HEK293 (cell line): Measurements from ENCODE around the gene ERAS.
A peak's percentile ranks its signal among the peaks of the same experiment; 100 is the strongest.

Experiments used
- HIC1 ChIP-seq: fragments of 450-650 bp; formaldehyde crosslinking; IDR thresholded peaks from 2 replicates; pipeline ENCODE4 v1.5.1; 2016; ENCODE audit warnings: missing biosample characterization, missing genetic modification characterization
- INSM2 ChIP-seq: fragments of 450-650 bp; formaldehyde crosslinking; IDR thresholded peaks from 2 replicates; pipeline ENCODE4 v1.5.1; 2016; ENCODE audit warnings: missing biosample characterization, missing genetic modification characterization
- KLF1 ChIP-seq: fragments of 450-650 bp; formaldehyde crosslinking; IDR thresholded peaks from 2 replicates; pipeline ENCODE4 v1.5.1; 2016; ENCODE audit warnings: missing biosample characterization, missing genetic modification characterization
- KLF16 ChIP-seq: fragments of 450-650 bp; formaldehyde crosslinking; IDR thresholded peaks from 2 replicates; pipeline ENCODE4 v1.5.1; 2017; ENCODE audit warnings: missing biosample characterization, missing genetic modification characterization
- PRDM1 ChIP-seq: fragments of 450-650 bp; formaldehyde crosslinking; IDR thresholded peaks from 2 replicates; pipeline ENCODE4; 2016; ENCODE audit warnings: missing biosample characterization, missing genetic modification characterization
- PRDM6 ChIP-seq: fragments of 450-650 bp; formaldehyde crosslinking; IDR thresholded peaks from 2 replicates; pipeline ENCODE4 v1.5.1; 2017; ENCODE audit warnings: missing biosample characterization, missing genetic modification characterization
- TRIM28 ChIP-seq: IDR thresholded peaks from 2 replicates; pipeline ENCODE4 v1.6.1; 2011; ENCODE audit warnings: low read length, control low read depth, borderline replicate concordance
- YY1 ChIP-seq: fragments of 450-650 bp; formaldehyde crosslinking; IDR thresholded peaks from 2 replicates; pipeline ENCODE4 v1.5.1; 2018; ENCODE audit warnings: missing biosample characterization, missing genetic modification characterization
- ZBTB26 ChIP-seq: fragments of 450-650 bp; formaldehyde crosslinking; optimal IDR thresholded peaks from 2 replicates; pipeline ENCODE3; 2016; ENCODE audit warnings: missing biosample characterization, mild to moderate bottlenecking, missing genetic modification characterization
- ZBTB6 ChIP-seq: fragments of 450-650 bp; formaldehyde crosslinking; IDR thresholded peaks from 2 replicates; pipeline ENCODE4 v1.5.1; 2017; ENCODE audit warnings: missing biosample characterization, missing genetic modification characterization
- ZBTB7A ChIP-seq: fragments of 450-650 bp; formaldehyde crosslinking; IDR thresholded peaks from 2 replicates; pipeline ENCODE4 v1.5.1; 2016; ENCODE audit warnings: low read depth, missing biosample characterization, missing genetic modification characterization
- ZNF214 ChIP-seq: fragments of 450-650 bp; formaldehyde crosslinking; IDR thresholded peaks from 2 replicates; pipeline ENCODE4 v1.5.1; 2017; ENCODE audit warnings: missing biosample characterization, mild to moderate bottlenecking, missing genetic modification characterization, borderline replicate concordance
- ZNF23 ChIP-seq: fragments of 450-650 bp; formaldehyde crosslinking; IDR thresholded peaks from 2 replicates; pipeline ENCODE4 v1.5.1; 2016; ENCODE audit warnings: missing biosample characterization, missing genetic modification characterization, borderline replicate concordance
- ZNF354C ChIP-seq: fragments of 450-650 bp; formaldehyde crosslinking; IDR thresholded peaks from 2 replicates; pipeline ENCODE4 v1.5.1; 2016; ENCODE audit warnings: missing biosample characterization, missing genetic modification characterization, low read depth, borderline replicate concordance
- ZNF558 ChIP-seq: fragments of 450-650 bp; formaldehyde crosslinking; IDR thresholded peaks from 2 replicates; pipeline ENCODE4 v1.5.1; 2016; ENCODE audit warnings: missing biosample characterization, missing genetic modification characterization
- ZNF560 ChIP-seq: fragments of 450-650 bp; formaldehyde crosslinking; IDR thresholded peaks from 2 replicates; pipeline ENCODE4 v1.5.1; 2017; ENCODE audit warnings: missing biosample characterization, missing genetic modification characterization, borderline replicate concordance
- ZNF626 ChIP-seq: fragments of 450-650 bp; sonication (Bioruptor Pico); formaldehyde crosslinking; IDR thresholded peaks from 2 replicates; pipeline ENCODE4 v1.5.1; 2018; ENCODE audit warnings: missing biosample characterization, missing genetic modification characterization, inconsistent platforms
- ZNF707 ChIP-seq: fragments of 450-650 bp; formaldehyde crosslinking; IDR thresholded peaks from 2 replicates; pipeline ENCODE4 v1.5.1; 2016; ENCODE audit warnings: missing biosample characterization, missing genetic modification characterization
- ZNF76 ChIP-seq: fragments of 450-650 bp; formaldehyde crosslinking; IDR thresholded peaks from 2 replicates; pipeline ENCODE4; 2016; ENCODE audit warnings: low read depth, missing biosample characterization, missing genetic modification characterization, borderline replicate concordance
- ZNF777 ChIP-seq: fragments of 450-650 bp; formaldehyde crosslinking; IDR thresholded peaks from 2 replicates; pipeline ENCODE4 v1.5.1; 2017; ENCODE audit warnings: missing biosample characterization, missing genetic modification characterization, borderline replicate concordance
- ZNF785 ChIP-seq: fragments of 450-650 bp; formaldehyde crosslinking; IDR thresholded peaks from 2 replicates; pipeline ENCODE4 v1.5.1; 2016; ENCODE audit warnings: missing biosample characterization, missing genetic modification characterization
- ZXDB ChIP-seq: fragments of 450-650 bp; formaldehyde crosslinking; IDR thresholded peaks from 2 replicates; pipeline ENCODE4 v1.5.1; 2016; ENCODE audit warnings: missing biosample characterization, missing genetic modification characterization
- TF ChIP-seq, protein P1 (sequence below): fragments of 450-650 bp; formaldehyde crosslinking; IDR thresholded peaks from 2 replicates; pipeline ENCODE4; 2016; ENCODE audit warnings: missing biosample characterization, missing genetic modification characterization
- TF ChIP-seq, protein P2 (sequence below): fragments of 450-650 bp; formaldehyde crosslinking; IDR thresholded peaks from 2 replicates; pipeline ENCODE4 v1.5.1; 2016; ENCODE audit warnings: missing biosample characterization, missing genetic modification characterization
- TF ChIP-seq, protein P3 (sequence below): IDR thresholded peaks from 2 replicates; pipeline ENCODE4 v1.6.1; 2011; ENCODE audit warnings: mild to moderate bottlenecking, low read depth, low read length, borderline replicate concordance

The ERAS gene

DNA sequence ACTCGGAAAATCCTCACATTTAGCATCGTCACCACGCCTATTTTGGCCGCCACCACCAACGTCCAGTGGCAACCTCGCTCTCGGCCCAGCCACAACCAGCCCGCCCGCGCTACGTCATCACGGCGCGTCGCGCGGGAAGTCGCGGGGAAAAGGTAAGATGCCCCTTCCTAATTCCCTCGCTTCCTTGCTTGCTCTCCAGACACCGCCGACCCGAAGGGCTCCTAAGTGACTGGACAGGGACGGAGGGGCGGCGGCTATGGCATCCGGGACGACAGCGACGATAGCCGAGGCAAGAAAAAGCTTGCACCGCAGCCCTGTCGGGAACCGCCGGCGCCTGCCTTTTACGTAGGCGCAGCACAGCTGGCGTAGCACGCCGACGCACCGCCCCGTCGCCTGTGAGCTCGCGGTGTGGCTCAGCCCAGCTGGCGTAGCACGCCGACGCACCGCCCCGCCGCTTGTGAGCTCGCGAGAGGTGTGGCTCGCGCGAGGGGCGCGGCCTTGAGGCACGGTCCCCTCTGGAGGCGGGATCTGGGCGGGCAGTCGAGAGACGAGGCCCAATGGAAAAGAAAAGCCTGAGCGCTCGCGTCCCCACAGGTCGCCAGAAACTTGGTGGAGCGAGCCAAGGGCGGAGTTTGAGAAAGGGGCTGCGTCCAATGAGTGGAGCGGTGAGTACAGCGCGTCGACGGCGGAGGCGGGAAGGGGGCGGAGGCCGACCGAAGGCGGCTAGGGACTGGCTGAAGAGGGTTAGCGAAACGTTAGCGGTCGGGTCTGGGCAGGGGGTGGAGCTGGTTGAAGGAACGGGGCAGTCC, 24.8 kb upstream of the ERAS start, which contains the start of gene HDAC6 (continued):
- TF ChIP-seq ZBTB6 (tag by site-specific recombination) (no peak), ZNF626 (tag by site-specific recombination) (no peak), ZNF76 (peak; percentile 89), ZBTB26 (peak; percentile 92), INSM2 (tag by site-specific recombination) (peak; percentile 68), KLF1 (tag by site-specific recombination) (no peak), ZNF214 (no peak), TRIM28 (peak; percentile 28; the same call in 1 of the 2 replicates), ZNF777 (tag by site-specific recombination) (0 out of 2 replicates have a peak, but pooled peaks have one; percentile 46), HIC1 (tag by site-specific recombination) (peak; percentile 97), PRDM6 (tag by site-specific recombination) (no peak), ZNF23 (tag by site-specific recombination) (no peak), PRDM1 (tag by site-specific recombination) (no peak), YY1 (tag by site-specific recombination) (no peak), ZNF354C (no peak), ZNF707 (tag by site-specific recombination) (no peak), KLF16 (tag by site-specific recombination) (peak; percentile 91), ZNF785 (no peak), ZNF558 (tag by site-specific recombination) (no peak; the same call in 1 of the 2 replicates), ZBTB7A (tag by site-specific recombination) (no peak), ZXDB (tag by site-specific recombination) (peak; percentile 96), ZNF560 (no peak)
- TF ChIP-seq, protein P1, sequence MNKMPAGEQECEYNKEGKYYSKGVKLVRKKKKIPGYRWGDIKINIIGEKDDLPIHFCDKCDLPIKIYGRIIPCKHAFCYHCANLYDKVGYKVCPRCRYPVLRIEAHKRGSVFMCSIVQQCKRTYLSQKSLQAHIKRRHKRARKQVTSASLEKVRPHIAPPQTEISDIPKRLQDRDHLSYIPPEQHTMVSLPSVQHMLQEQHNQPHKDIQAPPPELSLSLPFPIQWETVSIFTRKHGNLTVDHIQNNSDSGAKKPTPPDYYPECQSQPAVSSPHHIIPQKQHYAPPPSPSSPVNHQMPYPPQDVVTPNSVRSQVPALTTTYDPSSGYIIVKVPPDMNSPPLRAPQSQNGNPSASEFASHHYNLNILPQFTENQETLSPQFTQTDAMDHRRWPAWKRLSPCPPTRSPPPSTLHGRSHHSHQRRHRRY: no peak
- TF ChIP-seq, protein P2, sequence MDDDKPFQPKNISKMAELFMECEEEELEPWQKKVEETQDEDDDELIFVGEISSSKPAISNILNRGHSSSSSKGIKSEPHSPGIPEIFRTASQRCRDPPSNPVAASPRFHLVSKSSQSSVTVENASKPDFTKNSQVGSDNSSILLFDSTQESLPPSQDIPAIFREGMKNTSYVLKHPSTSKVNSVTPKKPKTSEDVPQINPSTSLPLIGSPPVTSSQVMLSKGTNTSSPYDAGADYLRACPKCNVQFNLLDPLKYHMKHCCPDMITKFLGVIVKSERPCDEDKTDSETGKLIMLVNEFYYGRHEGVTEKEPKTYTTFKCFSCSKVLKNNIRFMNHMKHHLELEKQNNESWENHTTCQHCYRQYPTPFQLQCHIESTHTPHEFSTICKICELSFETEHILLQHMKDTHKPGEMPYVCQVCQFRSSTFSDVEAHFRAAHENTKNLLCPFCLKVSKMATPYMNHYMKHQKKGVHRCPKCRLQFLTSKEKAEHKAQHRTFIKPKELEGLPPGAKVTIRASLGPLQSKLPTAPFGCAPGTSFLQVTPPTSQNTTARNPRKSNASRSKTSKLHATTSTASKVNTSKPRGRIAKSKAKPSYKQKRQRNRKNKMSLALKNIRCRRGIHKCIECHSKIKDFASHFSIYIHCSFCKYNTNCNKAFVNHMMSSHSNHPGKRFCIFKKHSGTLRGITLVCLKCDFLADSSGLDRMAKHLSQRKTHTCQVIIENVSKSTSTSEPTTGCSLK (tag by site-specific recombination): no peak
- TF ChIP-seq, protein P3, sequence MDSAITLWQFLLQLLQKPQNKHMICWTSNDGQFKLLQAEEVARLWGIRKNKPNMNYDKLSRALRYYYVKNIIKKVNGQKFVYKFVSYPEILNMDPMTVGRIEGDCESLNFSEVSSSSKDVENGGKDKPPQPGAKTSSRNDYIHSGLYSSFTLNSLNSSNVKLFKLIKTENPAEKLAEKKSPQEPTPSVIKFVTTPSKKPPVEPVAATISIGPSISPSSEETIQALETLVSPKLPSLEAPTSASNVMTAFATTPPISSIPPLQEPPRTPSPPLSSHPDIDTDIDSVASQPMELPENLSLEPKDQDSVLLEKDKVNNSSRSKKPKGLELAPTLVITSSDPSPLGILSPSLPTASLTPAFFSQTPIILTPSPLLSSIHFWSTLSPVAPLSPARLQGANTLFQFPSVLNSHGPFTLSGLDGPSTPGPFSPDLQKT: no peak
